Natural killer cell (primary cell): Measurements from ENCODE around the gene RFPL4A. TPM values are rescaled to one million over a fixed set of nuclear protein-coding genes. Genes with fewer than 3 reads are reported as not detected.
A peak's percentile ranks its signal among the peaks of the same experiment; 100 is the strongest.
"Not testable (repeated sequence)": the region's sequence is repeated elsewhere in the genome, so short reads cannot be mapped to it uniquely, and the experiment has no call there.

Source experiments
- ATAC-seq, 3 donors: fragments of 150-1000 bp in 2 of 3; fragments of 200-7000 bp in 1 of 3; cut with Tn5 transposase; 1 replicate in 1 of 3; 2 replicates in 2 of 3; pipeline ENCODE4 v1.10.0; 2021; ENCODE audit warnings: mild to moderate bottlenecking in 2 of 3, moderate library complexity in 2 of 3
- DNase-seq, 2 donors: peaks; one replicate each; pipeline versions ENCODE4 v3.0.0 to v3.0.0-alpha.2; 2013 to 2021; ENCODE audit warnings: mixed read lengths in 1 of 2
- H3K27ac ChIP-seq: one replicate; pipeline ENCODE4 v1.5.1; 2013; ENCODE audit warnings: mild to moderate bottlenecking, low read length
- H3K27me3 ChIP-seq: one replicate; pipeline ENCODE4 v1.6.1; 2013; ENCODE audit warnings: low read length; ENCODE audit not compliant: control insufficient read depth, insufficient read depth
- H3K36me3 ChIP-seq: one replicate; pipeline ENCODE4 v1.6.1; 2013; ENCODE audit warnings: low read length; ENCODE audit not compliant: control insufficient read depth, insufficient read depth
- H3K4me1 ChIP-seq: one replicate; pipeline ENCODE4 v1.6.1; 2013; ENCODE audit warnings: low read length; ENCODE audit not compliant: control insufficient read depth, insufficient read depth
- H3K4me3 ChIP-seq: one replicate; pipeline ENCODE4 v1.5.1; 2013; ENCODE audit warnings: low read length
- H3K9me3 ChIP-seq: one replicate; pipeline ENCODE4 v1.6.1; 2013; ENCODE audit warnings: low read length; ENCODE audit not compliant: control insufficient read depth, insufficient read depth
- H3K27ac Mint-ChIP-seq, 2 donors: one replicate each; pipeline ENCODE4 v1.8.0; 2022; ENCODE audit warnings: mild to moderate bottlenecking in 2 of 2, mixed read lengths in 2 of 2, moderate library complexity in 1 of 2
- H3K27me3 Mint-ChIP-seq, 2 donors: one replicate each; pipeline ENCODE4 v1.8.0; 2022; ENCODE audit warnings: low read depth in 2 of 2, mixed read lengths in 2 of 2
- H3K36me3 Mint-ChIP-seq: one replicate; pipeline ENCODE4 v1.8.0; 2022; ENCODE audit warnings: mixed read lengths
- H3K4me1 Mint-ChIP-seq, 2 donors: one replicate each; pipeline ENCODE4 v1.8.0; 2022; ENCODE audit warnings: mixed read lengths in 2 of 2
- H3K4me3 Mint-ChIP-seq: one replicate; pipeline ENCODE4 v1.8.0; 2022; ENCODE audit warnings: mild to moderate bottlenecking, moderate library complexity, mixed read lengths
- H3K9me3 Mint-ChIP-seq, 2 donors: one replicate each; pipeline ENCODE4 v1.8.0; 2022; ENCODE audit warnings: mixed read lengths in 2 of 2
- CTCF ChIP-seq: fragments of 200-600 bp; IDR thresholded peaks from one replicate; pipeline ENCODE4 v1.8.0; 2022; ENCODE audit warnings: antibody characterized with exemption
- WGBS: methylation state at CpG from one replicate; pipeline ENCODE4 v1.1.7; 2013; ENCODE audit warnings: missing lambda C conversion rate; ENCODE audit not compliant: insufficient coverage; 5-methylcytosine and 5-hydroxymethylcytosine counted together
- intact Hi-C: fragments of 100-400 bp; cut with micrococcal nuclease; formaldehyde crosslinking; loops from one replicate; pipeline ENCODE4 v1.14.2; 2022
- total RNA-seq, 4 donors: library from RNA; stranded (reverse); fragments of 120-200 nt in 1 of 4; gene quantifications; one replicate each; pipeline versions ENCODE4 v1.2.3 to v1.2.4, GENCODE V29; 2013 to 2022

RFPL4A gene
- total RNA-seq, result not detected
- total RNA-seq (2013), result 0.11 TPM

GRCh38 chr19:55758797-55759196, at the start of gene RFPL4A:
Gene RFPL4A (plus strand): TSS chr19:55759097. CDS start chr19:55761801, 2,704 bp downstream.
- H3K4me1 Mint-ChIP-seq, H3K27ac ChIP-seq, H3K9me3 ChIP-seq, H3K27me3 ChIP-seq, DNase-seq, H3K4me3 ChIP-seq, H3K27me3 Mint-ChIP-seq, H3K9me3 Mint-ChIP-seq, intact Hi-C loops, H3K27ac Mint-ChIP-seq, H3K4me1 ChIP-seq, H3K4me3 Mint-ChIP-seq, H3K36me3 ChIP-seq, ATAC-seq, H3K36me3 Mint-ChIP-seq: not testable (repeated sequence)
- WGBS, result 100% methylated on average over 1 of the region's 3 CpGs

GRCh38 chr19:55711719-55712118, 47.2 kb upstream of the RFPL4A start:
- no peak for ATAC-seq
- Histone ChIP-seq H3K36me3 (no peaks in the 10 kb centered on the region), H3K9me3 (no peaks in the 10 kb centered on the region), H3K27me3 (peaks cover 3% of the 10 kb centered on the region), H3K27ac (no peak overlapping the region), H3K4me3 (no peak overlapping the region), H3K4me1 (no peaks in the 10 kb centered on the region)
- H3K4me1 Mint-ChIP-seq, result peaks cover 0 to 6% of the 10 kb centered on the region in 2 donors
- intact Hi-C loops, result no loop called here
- 80% methylated on average over 18 of the region's 18 CpGs for WGBS
- H3K27me3 Mint-ChIP-seq, result no peaks in the 10 kb centered on the region
- DNase-seq, result no peak
- H3K36me3 Mint-ChIP-seq, result no peaks in the 10 kb centered on the region
- TF ChIP-seq CTCF, result no peak
- peak overlapping the region in 1 of 2 donors; percentile 64 for H3K27ac Mint-ChIP-seq
- peaks cover 0 to 2% of the 10 kb centered on the region in 2 donors for H3K9me3 Mint-ChIP-seq
- no peak overlapping the region for H3K4me3 Mint-ChIP-seq

- H3K27ac Mint-ChIP-seq, result peak overlapping the region; percentile 19 to 39
- no peaks in the 10 kb centered on the region for H3K4me1 ChIP-seq
Observed at GRCh38 chr19:55712804-55713631, 45.9 kb upstream of the RFPL4A start.

More at GRCh38 chr19:55712804-55713631, 45.9 kb upstream of the RFPL4A start:
- intact Hi-C loops, result no loop called here
- DNase-seq (no peak), ATAC-seq (no peak)
- H3K27me3 Mint-ChIP-seq, result peaks cover 6 to 7% of the 10 kb centered on the region in 2 donors
- Histone ChIP-seq H3K27ac (no peak overlapping the region), H3K4me3 (no peak overlapping the region), H3K27me3 (peaks cover 6% of the 10 kb centered on the region), H3K9me3 (no peaks in the 10 kb centered on the region), H3K36me3 (no peaks in the 10 kb centered on the region)
- peaks cover 0 to 6% of the 10 kb centered on the region in 2 donors for H3K4me1 Mint-ChIP-seq
- H3K36me3 Mint-ChIP-seq, result no peaks in the 10 kb centered on the region
- 100% methylated on average over 1 of the region's 3 CpGs for WGBS
- no peak for TF ChIP-seq CTCF
- no peak overlapping the region for H3K4me3 Mint-ChIP-seq
- H3K9me3 Mint-ChIP-seq, result peaks cover 0 to 2% of the 10 kb centered on the region in 2 donors
